ENCODE measurements around the gene MAPK4.

- TF ChIP-seq, protein P1, sequence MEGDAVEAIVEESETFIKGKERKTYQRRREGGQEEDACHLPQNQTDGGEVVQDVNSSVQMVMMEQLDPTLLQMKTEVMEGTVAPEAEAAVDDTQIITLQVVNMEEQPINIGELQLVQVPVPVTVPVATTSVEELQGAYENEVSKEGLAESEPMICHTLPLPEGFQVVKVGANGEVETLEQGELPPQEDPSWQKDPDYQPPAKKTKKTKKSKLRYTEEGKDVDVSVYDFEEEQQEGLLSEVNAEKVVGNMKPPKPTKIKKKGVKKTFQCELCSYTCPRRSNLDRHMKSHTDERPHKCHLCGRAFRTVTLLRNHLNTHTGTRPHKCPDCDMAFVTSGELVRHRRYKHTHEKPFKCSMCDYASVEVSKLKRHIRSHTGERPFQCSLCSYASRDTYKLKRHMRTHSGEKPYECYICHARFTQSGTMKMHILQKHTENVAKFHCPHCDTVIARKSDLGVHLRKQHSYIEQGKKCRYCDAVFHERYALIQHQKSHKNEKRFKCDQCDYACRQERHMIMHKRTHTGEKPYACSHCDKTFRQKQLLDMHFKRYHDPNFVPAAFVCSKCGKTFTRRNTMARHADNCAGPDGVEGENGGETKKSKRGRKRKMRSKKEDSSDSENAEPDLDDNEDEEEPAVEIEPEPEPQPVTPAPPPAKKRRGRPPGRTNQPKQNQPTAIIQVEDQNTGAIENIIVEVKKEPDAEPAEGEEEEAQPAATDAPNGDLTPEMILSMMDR (IDR thresholded peaks at IDR 0.05), result no peak
- no peak for TF ChIP-seq POLR2A (IDR thresholded peaks at IDR 0.05)
Observed at GRCh38 chr18:50706651-50707050, 146.8 kb downstream of the MAPK4 start.

Measured in testis (tissue), 2 donors.